Measurements from ENCODE around the gene AATK.

GRCh38 chr17:81192386-81193050 is 26.5 kb upstream of the AATK start:
- TF ChIP-seq, protein P1, sequence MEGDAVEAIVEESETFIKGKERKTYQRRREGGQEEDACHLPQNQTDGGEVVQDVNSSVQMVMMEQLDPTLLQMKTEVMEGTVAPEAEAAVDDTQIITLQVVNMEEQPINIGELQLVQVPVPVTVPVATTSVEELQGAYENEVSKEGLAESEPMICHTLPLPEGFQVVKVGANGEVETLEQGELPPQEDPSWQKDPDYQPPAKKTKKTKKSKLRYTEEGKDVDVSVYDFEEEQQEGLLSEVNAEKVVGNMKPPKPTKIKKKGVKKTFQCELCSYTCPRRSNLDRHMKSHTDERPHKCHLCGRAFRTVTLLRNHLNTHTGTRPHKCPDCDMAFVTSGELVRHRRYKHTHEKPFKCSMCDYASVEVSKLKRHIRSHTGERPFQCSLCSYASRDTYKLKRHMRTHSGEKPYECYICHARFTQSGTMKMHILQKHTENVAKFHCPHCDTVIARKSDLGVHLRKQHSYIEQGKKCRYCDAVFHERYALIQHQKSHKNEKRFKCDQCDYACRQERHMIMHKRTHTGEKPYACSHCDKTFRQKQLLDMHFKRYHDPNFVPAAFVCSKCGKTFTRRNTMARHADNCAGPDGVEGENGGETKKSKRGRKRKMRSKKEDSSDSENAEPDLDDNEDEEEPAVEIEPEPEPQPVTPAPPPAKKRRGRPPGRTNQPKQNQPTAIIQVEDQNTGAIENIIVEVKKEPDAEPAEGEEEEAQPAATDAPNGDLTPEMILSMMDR (IDR thresholded peaks at IDR 0.05): no peak
- TF ChIP-seq POLR2A (IDR thresholded peaks at IDR 0.05): no peak
